GM12864 (cell line): ENCODE measurements around the gene KRT3.

Source experiments
- DNase-seq: peaks from one replicate; pipeline ENCODE4 v3.0.0-alpha.2; 2011; ENCODE audit warnings: low read depth
- H3K4me3 ChIP-seq: 2 replicates; pipeline ENCODE4 v1.5.1; 2011; ENCODE audit warnings: mild to moderate bottlenecking, low read depth, low read length, control low read depth
- TF ChIP-seq, protein P1 (sequence below): IDR thresholded peaks from 2 replicates; pipeline ENCODE4 v1.5.1; 2011; ENCODE audit warnings: low read depth, mild to moderate bottlenecking, moderate library complexity, low read length, control low read depth, inconsistent platforms; ENCODE audit errors: missing control alignments

The KRT3 gene

DNA sequence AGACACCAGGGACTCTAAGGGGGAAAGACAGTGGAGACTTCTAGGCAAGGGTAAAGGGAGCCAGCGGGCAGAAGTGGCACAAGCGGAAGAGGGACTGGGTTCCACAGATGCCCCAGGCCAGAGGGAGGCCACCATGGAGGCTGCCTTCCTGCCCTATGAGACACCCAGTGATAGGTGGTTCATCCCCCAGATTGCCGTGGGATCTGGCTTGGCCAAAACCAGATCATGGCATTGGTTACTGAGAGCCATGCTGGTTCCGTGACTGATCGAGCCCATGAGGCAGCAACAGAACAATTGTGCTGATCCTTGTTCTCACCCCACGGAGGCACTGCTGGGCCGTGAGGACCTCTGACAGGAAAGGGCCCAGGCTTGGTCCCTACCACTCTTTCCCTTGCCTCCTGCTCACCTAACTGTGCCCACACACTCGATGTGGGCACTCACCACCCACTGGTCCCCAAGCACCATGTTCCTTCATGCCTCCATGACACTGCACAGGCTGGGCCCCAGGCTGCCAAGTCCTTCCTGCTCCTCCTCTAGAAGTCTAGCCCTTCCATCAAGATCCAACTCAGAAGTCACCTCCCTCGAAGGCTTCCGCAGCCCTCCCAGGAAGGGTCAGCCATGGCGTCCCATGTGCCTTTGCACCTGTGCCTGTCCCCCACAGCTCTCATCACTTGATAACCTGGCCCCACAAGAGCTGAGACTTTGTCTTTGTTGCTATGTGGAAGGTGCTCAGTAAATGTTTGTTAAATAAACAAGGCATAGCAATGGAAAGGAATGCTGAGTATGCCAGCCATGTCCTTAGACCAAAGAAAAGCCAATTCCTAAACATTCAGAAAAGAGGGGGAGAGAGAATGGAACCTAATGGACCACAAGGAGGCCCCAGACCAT is 30.9 kb upstream of the KRT3 start:
- TF ChIP-seq, protein P1, sequence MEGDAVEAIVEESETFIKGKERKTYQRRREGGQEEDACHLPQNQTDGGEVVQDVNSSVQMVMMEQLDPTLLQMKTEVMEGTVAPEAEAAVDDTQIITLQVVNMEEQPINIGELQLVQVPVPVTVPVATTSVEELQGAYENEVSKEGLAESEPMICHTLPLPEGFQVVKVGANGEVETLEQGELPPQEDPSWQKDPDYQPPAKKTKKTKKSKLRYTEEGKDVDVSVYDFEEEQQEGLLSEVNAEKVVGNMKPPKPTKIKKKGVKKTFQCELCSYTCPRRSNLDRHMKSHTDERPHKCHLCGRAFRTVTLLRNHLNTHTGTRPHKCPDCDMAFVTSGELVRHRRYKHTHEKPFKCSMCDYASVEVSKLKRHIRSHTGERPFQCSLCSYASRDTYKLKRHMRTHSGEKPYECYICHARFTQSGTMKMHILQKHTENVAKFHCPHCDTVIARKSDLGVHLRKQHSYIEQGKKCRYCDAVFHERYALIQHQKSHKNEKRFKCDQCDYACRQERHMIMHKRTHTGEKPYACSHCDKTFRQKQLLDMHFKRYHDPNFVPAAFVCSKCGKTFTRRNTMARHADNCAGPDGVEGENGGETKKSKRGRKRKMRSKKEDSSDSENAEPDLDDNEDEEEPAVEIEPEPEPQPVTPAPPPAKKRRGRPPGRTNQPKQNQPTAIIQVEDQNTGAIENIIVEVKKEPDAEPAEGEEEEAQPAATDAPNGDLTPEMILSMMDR, result no peak
- H3K4me3 ChIP-seq, result no peak overlapping the region
- DNase-seq, result no peak

DNA sequence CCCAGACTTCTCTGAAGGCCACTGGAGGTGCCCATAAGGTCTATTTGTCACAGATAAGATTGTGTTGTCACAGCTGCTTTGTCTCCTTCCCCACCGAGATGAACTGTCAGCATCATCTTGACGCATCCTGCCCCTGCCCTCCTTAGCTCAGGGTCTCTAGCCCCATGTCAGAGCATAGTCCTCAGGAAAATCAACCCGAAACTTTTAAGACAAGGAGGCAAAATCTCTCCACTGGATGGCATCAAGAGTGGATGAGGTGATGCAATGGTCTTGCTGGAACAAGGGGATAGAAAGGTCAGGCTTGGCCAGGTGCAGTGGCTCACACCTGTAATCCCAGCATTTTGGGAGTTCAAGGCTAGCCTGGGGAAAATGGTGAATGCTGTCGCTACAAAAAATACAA is 30.0 kb upstream of the KRT3 start:
- TF ChIP-seq, protein P1, result no peak
- DNase-seq, result no peak
- no peak overlapping the region for H3K4me3 ChIP-seq

DNA sequence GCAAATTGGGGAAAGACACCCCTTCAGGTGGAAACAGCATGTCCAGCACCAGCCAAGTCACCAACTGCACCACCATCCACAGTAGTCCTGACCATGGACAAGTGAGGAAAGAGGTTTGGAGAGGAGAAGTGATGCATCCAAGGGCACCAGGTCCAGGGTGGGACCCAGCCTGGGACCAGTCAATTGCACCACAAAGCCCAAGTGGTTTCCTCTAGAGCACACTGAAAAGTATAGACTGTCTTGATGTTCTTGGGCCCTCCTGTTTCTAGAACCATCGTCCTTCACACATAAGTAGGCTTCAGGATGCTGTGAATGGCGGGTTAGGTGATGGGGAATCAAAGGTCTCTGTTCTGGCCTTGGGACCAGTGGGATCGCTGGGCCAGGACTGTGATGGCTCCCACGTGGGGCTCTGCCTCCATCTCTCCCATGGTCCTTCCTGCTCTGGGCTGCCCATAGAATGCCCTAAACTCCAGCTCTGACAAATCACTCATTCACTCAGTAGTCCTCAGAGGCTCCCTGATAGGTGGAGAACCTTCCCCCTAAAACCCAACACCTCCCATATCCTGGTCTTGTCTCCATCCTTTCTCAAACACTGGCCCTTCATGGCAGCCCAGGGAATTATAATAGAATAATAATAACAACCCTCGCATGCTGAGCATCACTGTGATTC is 29.0 kb upstream of the KRT3 start:
- no peak overlapping the region for H3K4me3 ChIP-seq
- DNase-seq, result no peak
- TF ChIP-seq, protein P1, result no peak

DNA sequence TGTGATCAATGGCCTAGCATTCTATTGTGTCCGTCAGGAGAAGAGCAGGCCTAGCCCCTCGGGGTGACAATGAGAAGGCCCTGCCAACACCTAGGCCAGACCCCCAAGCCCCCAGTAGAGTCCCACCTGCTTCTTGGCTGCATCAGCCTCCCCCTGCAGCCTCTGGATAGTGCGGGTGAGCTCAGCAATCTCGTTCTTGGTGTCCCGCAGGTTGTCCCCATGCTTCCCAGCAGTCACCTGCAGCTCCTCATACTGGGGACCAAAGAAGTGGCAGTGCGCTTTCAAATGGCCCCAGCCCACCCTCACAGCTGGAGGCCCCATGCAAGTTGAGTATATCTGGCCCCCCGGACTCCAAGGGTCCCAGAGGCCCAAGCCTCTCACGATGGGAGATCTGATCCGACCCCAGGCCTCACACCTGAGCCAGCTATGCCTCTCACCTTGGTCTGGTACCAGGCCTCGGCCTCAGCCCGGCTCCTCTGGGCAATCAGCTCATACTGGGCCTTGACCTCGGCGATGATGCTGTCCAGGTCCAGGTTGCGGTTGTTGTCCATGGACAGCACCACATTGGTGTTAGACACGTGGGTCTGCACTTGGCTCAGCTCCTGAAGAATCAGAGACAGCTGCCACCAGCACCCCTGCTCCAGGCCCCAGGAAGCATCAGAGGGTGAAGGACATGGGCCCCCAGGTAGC is 28.0 kb upstream of the KRT3 start:
- TF ChIP-seq, protein P1, result no peak

DNA sequence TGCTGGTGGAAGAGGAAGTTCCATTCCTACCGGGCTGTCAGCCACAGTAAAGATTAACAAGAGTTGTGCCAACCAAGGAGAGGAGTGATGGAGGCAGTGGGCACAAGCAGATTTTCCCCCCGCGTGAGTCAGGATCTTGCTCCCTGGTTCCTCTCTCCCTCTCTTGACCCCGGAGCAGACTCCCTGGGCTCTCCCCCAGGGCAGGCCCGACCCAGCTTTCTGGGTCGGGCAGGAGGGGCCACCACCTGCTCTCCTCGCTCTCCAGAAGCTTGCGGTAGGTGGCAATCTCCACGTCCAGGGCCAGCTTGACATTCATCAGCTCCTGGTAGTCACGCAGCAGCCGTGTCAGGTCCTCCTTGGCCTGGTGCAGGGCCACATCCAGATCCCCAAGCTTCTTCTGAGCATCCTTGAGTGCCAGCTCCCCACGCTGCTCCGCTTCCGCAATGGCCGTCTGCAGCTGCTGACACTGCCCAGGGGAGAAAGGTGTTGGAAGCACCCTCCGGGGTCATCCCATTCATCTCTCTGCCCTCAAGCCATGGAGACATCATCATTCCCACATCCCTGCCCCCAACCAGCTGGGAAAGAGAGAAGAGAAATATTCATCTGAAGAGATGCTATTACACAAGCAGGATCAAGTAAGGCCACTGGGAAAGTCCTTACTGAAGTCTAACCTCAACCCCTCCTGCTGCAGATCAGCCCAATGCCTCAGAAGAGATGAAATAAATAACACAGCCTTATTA is 27.0 kb upstream of the KRT3 start:
- DNase-seq, result no peak
- no peak overlapping the region for H3K4me3 ChIP-seq
- TF ChIP-seq, protein P1, result no peak

More for the DNA sequence above, 28.0 kb upstream of the KRT3 start:
- no peak for DNase-seq
- H3K4me3 ChIP-seq, result no peak overlapping the region

DNA sequence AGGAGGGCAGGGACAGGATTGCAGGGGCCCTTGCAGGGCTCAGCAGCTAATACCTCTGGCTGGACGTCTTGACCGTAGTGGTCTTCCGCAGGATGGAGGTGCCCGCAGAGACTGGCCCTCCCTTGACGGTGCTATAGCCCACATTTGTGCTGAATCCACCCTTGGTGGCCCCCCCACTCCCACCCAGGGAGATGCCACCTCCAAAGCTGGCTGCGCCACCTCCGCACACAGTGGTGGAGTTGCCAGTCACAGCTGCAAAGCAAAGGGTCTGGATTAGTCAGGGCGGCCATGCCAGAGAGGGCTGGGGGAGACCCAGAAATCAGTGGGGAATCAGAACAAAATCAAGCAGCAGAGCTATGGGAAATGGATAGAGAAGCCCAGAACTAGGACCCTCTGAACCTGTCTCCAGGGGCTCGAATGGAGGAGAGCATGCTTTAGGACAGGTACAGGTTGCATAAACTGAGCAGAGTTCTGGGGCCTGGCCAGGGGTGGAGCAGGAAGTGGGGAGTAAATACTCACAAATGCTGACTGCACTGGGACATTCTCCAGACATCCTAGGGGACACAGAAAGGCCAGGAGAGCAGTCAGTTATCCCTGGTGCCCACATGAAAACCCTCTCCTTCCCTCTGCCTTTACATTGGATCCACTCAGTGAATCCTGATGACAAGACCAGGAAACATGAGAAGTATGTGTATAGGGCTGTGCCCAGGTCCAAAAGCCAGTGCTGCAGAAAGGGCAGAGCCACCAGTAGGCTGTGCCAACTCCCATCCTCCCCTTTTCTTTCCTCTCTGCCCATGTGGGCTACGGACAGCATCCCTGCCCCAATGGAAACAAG is 26.1 kb upstream of the KRT3 start:
- H3K4me3 ChIP-seq, result no peak overlapping the region
- TF ChIP-seq, protein P1, result no peak
- no peak for DNase-seq
